ENCODE measurements around the gene RNF187.
"Not testable (repeated sequence)": the region's sequence is repeated elsewhere in the genome, so short reads cannot be mapped to it uniquely, and the experiment has no call there.

RNF187 gene

DNA sequence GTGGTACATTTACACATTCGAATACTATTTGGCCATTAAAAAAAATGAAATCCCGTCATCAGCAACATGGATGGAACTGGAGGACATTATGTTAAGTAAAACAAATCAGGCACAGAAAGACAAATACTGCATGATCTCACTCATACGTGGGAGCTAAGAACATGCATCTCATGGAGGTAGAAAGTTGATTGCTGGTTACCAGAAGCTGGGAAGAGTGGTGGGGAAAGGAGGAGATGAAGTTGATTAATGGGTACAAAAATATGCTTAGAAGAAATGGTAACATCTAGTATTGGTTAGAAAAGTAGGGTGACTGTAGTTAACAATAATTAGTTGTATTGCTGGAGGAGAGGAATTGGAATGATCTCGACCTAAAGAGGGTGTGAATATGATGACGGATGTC lies 24.6 kb upstream of the RNF187 start:
- no peak for DNase-seq

DNA sequence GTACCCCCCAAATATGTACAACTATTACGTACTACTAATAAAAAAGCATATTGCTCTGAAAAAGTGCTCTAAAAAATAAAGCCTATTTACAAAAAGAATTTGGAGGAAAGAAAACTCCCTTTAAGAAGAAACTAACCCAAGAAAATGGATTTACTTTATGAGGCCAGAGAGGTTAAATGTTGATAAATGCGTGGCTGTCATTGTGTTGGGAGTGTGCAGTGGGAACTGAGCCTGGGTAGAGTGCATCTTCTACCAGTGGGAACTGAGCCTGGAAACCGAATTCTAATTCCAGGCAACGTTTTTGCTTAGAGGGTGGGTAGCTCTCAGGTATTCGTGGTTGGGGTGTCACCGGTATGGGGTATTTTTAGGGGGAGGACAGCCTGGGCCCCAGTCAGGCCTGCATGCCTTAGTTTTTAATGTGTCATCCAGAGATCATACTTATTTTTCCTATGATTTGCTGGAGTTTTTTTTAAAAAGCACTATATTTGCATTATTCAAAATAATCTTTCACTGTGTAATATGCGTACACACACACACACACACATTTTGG lies 24.1 kb upstream of the RNF187 start:
- no peak for DNase-seq

DNA sequence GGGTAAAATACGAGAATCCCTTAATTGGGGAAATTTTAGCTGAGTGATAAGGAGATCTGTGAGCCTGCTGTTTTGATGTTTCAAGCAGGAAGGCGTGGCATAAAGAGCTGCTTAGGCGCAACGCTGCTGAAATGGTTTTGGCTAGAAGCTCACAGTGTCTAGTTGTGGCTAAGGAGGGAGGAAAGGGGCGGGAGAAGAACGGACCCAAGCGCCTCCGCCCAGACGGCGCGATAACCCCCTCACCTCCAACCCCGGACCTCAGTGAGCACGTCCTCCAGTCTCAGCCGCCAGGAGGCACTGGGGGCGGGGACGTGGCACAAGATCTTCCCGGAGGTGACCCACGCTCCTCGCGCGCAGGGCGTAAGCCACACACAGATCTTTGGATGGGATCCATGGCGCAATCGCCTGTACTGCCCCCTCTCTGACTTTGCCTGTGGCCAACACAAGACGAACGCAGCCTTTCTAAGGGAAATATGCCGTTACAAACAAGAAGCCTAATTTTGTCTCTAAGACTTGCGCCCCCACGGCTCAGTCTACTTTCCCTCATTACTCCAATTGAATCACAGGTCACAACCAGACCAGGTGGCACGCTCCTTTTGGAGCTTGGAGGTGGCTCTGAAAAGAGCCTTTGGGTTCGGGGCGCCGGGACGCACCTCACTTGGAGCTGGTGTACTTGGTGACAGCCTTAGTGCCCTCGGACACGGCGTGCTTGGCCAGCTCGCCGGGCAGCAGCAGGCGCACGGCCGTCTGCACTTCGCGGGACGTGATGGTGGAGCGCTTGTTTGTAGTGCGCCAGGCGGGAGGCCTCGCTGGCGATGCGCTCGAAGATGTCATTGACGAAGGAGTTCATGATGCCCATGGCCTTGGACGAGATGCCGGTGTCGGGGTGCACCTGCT lies 23.4 kb upstream of the RNF187 start:
- DNase-seq: no peak

DNA sequence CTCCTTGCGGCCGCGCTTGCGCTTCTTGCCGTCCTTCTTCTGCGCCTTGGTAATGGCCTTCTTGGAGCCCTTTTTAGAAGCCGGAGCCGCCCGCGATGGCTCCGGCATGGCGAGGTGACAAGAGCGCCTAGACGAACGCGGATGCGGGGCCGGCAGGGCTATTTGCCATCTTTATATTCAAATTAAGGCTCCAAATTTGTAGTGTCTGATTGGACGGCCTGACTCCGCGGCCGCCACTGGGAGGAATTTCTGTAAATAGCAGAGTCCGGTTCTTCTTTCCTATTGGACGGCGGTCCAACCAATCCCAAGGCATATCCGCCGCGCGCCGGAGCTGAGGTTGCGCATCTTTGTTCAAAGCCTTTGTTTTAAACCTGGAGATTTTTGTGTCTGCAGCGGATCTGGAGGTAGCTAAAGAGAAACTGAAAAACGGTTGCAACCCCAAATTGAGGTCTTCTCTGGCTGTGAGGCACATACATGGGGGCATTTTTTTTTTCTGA lies 22.6 kb upstream of the RNF187 start:
- peak; percentile 38 for DNase-seq

DNA sequence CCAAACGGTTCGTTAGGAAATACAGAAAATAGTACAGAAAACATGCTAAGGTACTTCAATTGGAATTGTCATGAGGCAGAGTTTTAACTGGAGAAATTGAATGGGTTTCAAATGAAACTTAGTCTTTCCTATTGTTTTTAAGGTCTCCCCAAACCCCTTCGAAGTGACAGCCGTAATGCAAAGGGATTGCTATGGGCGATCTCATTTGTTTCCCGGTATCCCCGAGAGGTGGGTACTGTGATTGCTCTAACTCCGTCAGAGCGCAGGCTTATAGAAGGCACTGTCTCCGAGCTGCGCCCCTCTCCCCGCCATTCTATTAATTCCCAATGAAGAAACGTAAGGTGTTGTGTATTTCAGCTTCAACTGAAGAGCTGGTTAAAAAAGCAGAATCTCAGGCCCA lies 22.0 kb upstream of the RNF187 start:
- DNase-seq: no peak

DNA sequence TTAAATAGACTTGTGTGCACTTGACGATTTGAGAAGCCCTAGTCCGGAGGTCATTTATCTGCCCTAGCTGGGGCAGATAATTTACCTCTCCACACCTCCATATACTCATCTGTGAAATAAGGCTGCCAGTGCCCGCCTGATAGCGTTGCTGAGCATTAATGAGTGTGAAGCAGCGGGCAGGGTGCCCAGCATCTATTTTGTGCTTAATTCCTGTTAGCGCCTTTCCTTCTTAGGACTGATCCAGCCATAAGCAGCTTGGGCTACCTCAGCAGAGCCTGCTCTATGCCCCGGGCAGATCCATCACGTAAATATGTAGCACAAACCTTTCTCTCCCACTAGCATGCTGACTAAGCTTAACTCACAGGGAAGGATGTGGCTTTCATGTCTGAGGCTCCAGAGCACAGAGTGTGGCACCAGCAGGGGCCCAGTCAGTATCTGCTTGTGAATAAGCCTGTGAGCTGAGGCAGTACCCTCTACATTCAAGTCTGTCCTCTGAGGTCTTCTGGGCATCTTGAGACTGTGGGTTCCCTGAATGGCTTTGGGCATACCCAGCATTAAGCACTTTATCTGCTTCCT lies 21.5 kb upstream of the RNF187 start:
- DNase-seq: no peak

DNA sequence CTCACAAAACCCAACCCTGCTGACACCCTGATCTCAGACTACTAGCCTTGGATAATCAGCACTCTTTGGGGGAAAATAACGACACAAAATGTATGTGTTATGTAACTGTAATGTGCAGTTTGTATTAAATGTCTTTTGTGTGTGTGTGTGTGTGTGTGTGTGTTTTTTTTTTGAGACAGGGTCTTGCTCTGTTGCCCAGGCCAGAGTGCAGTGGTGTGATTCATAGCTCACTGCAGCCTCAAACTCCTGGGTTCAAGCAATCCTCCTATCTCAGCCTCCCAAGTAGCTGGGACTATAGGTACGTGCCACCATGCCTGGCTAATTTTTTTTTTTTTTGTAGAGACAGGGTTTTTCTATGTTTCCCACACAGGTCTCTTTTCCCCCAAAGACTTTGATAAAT lies 19.0 kb upstream of the RNF187 start:
- DNase-seq: not testable (repeated sequence)

DNA sequence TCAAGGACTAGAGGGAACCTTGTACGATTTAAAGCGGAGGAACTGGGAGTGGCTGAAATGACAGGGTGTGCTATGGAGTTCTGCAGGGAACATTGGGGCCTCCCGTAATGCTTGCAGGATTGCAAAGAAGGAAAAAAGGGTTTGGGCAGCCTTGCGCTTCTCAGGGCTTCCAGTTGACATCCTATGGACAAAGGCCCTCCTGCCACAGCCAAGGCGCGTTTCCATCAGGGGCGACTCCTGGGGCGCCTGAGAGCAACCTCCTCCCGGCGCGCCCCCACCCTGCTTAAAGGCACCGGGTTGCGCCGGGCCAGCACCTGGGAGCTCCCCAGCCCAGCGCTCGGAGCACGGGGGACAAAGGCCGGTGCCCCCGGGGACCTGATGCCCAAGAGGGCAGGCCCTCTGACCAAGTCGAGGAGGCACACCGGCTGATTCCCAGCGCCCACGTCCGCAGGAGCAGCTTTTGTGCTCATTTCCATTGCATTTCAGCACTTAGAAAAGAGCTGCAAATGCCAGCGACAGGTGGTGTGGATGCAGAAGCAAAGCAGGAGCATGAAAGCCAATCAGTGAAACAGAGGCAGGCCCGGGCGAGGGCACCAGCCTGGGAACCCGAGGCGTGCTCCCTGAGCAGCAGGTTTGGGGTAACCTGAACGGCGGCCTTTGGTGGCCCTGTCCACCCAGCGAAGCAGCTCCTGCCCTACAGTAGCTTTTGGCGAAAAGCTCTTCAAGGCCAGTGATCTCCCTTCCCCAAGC lies 17.6 kb upstream of the RNF187 start:
- no peak for DNase-seq

DNA sequence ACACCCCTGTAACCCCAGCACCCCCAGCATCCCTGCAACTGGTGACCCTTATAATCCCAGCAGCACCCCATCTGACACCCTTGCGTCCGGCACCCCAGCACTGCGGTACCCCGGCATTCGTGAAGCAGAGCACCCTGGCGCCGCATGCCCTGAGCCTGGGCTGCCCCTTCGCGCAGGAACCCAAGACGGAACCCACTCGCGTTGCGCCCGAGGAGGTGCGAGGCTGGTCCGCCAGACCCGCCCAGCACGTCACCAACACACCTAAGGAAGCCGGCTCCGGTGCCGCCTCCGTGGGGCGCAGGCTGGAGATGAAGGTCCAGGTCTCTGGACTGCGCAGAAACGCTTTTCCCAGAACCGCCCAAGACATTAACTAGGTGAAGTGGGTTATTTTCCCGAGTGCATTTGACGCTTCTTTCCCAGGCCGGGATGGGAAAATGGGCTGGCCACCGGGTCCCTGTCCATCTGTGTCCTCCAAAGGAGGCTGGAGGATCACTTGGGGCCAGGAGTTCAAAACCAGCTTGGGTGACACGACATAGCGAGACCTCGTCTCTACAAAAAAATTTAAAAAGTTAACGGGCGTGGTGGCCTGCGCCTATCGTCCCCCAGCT lies 15.9 kb upstream of the RNF187 start:
- no peak for DNase-seq

DNA sequence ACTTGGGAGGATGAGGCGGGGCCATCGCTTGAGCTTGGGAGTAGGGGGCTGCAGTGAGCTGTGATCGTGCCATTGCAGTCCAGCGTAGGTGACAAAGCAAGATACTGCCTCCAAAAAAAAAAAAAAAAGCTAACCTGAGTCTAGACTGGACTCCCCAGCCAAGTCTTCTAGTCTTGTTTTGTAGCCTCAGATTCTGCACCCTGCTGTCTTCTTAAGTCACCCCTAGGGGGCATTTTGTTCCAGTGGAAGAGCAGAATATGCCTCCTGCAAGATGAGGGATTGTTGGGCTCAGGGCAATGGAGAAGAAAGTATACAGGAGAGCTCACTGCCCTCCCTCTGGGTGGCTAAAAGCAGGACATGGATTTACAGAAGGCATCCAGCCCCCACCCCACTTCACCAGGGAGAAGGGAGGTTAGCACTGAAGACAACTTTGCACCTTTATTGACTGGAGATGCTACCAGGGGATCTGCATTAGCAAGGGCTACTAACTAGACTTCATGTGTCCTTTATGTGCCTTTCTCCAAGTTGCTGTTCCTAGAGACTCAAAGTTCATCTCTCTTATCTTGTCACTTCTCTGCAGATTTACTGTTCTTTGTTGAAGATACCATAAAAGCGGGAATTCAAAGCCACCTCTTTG lies 15.3 kb upstream of the RNF187 start:
- no peak for DNase-seq

DNA sequence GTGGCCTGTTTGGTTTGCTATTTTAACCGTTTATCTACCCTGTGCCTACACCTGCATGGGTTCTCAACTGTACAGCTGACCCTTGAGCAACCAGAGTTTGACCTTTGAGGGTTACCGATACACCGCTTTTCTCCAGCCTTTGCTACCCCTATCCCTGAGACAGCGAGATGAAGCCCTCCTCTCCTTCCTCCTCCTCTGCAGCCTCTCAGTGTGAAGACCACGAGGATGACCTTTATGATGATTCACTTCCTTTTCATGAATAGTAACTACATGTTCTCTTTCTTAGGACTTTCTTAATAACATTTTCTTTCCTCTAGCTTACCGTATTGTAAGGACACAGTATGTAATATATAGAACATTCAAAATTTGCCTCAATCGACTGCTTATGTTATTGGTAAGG lies 14.5 kb upstream of the RNF187 start:
- no peak for DNase-seq

DNA sequence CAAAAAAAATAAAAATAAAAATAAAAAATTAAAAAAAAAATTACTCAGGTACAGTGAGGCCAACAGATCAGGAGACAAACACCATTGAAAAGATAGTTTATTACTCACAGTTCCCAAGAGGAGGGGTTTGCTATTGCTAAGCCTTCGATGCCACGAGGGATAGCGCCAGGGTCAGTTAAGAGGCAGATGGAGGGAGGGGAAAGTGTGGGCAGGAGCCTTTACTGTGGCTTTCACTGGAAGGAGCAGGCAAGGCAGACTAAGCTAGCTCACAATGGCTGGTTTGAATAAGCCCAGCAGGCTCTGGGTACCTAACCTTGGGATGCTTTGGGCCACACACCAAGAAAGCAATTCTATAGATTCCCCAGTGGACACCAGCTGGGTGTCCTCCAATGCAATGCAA lies 12.7 kb upstream of the RNF187 start:
- no peak for DNase-seq

DNA sequence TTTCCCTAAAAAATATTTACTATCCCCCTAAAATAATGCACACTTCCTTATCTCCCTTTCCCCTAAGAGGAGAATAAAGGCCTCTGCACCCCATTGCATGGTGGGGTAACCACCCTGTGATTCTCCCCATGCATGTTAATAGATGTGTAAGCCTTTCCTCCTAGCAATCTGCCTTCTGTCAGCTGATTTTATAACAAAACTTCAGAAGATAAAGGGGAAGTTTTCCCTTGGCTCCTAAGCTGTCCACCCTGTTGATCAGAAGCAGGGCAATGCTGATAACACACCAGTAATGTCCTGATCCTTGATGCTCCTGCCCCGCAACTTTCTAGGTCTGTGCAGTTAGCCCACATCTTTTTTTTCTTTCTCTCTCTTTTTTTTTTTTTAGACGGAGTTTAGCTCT lies 11.4 kb upstream of the RNF187 start:
- no peak for DNase-seq

DNA sequence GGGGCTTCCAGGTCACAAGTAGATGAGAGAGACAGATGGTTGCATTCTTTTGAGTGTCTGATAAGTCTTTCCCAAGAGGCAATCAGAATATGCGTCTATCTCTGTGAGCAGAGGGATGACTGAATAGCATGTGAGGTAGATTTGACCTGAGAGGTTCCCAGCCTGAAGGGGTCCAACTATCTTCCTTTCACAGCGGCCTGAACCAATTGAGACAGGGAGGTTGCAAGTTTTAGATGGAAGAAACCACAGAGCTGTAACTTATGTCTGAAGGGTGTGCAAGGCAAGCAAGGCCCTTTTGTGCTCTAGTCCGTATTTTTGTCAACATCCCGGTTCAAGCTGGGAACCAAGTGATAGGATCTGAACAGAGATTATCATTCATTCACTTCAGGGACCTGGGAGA lies 9.9 kb upstream of the RNF187 start:
- DNase-seq: no peak

DNA sequence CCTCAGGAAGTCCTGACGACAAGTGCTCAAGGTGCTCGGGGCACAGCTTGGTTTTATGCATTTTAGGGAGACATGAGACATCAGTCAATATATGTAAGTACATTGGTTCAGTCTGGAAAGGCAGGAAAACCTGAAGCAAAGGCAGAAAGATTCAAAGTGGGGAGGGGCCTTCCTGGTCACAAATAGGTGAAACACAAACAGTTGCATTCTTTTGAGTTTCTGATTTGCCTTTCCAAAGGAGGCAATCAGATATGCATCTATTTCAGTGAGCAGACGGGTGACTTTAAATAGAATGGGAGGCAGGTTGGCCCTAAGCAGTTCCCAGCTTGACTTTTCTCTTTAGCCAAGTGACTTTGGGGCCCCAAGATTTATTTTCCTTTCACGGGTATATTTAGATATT lies 8.9 kb upstream of the RNF187 start:
- DNase-seq: no peak

DNA sequence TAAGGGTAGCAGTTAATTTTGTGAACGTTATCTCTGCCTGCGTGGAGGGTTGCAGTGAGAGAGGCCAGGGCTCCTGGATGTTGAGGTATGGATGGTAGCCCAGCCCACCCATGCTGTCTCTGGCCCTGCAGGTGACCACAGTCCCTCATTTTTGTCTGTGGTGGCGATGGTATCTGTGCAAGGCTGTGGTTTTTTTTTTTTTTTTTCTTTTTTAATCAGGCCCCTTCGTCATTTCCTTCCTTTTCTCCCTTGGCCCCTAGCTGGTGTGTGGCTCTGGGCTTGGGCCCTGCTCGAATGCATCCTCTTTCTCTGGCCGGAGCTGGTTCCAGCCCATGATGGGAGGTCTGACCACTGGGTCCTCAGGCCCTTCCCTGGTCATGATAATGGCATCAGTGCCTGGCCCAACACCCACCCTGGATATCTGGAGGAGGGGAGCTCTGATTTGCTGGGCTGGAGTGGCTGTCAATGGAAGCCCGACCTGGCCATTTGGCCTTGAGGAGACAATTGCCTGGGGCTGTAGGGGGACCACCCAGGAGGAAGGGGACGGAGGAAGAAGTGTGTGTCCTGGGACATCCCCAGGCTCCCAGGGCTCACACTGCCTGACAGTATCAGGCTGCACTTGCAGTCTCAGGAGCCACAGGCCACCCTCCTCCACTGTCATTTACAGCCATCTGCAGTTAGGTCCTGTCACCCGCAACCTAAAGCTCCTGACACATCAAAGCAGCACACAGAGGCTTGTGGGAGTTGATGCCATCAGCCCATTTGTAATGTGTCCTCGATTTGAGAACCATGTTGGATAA lies 8.1 kb upstream of the RNF187 start:
- DNase-seq: no peak

DNA sequence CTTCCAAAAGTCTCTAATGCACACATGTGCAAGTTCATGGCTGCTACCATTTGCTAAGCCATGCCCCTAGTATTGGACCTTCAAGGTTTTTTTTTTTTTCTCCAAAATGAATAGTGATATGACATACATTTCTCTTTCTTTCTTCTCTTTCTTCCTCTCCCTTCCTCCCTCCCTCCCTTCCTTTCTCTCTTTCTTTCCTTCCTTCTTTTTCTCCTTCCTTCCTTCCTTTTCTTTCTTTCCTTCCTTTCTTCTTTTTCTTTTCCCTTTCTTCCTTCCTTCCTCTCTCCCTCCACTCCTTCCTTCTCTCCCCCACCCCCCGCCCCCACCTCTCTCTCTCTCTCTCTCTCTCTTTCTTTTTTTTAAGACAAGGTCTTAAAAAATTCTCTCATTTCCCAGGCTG lies 3.4 kb upstream of the RNF187 start:
- no peak for DNase-seq

DNA sequence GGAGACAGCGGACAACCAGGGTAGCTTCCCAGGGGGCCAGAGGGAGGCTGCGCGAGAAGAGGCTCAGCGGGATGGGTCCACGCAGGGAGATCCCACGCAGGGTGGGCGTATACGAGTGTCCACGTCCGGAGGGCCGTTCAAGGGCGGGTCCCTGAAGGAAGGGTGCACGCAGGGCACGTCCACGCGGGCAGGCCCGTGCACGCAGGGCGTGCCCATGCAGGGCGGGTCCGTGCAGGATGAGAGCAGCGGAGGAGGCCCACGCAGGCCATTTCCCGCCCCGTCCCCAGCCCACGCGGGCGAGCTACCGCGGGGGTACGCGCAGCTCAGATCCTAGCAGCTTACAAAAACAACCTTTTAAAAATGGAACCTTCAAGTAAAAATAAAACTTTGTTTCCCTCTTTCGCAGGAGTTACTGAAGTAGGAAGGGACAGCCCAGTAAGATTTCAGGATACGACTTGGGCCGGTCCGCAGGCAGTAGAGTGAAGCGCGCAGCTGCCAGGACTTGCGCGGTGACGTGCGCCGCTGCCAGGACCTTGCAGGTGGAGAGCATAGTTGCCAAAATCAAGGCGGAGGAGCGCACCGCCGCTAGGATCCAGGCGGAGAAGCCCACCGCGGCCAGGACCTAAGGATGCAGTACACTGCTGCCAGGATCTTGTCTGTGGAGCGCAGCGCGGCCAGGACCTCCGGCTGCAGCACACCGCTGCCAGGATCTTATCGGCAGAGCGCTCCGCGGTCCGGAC lies 416 bp upstream of the RNF187 start:
- peak; percentile 62 for DNase-seq

DNA sequence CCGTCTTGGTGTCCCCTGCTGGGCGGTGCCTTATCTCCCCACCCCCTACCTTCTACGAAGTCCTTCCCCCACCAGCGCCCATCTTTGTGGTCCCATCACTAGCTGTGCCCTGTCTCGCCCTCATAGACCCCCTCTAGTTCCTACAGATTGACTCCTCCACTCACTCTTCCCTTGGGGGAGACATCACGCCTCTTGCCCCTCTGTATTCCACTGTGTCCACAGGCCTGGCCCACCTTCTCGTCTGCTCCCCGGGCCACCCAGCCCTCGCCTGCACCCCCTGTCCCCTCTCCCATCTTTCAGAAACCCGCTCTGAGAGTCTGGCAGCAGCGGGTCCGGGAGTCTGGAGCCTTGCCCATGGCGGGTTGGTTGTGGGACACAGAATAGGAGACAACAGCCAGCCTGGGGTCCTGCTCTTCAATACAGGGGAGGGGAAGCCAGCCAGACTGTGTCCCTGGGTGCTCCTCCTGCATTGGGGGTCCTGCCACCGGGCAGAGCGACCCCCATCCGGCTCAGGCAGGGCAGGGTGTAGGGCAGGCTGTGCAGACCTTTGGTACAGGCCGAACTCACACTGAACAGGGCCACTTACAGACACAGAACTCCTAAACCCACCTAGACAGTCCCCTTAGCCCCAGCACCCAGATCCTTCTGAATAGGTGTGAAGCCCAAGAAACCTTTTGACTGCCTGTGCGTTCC lies 1.1 kb downstream of the RNF187 start:
- DNase-seq: no peak
